Measurements from ENCODE around the gene C22orf15.
"Not testable (repeated sequence)": the region's sequence is repeated elsewhere in the genome, so short reads cannot be mapped to it uniquely, and the experiment has no call there.

Gene C22orf15

GRCh38 chr22:23762842-23763578 is at the start of gene C22orf15:
Gene C22orf15 (plus strand): TSS chr22:23762990. CDS start chr22:23763307, 317 bp downstream.
- in situ Hi-C loops (cut with MboI; ENCODE audit: low sequenced_read_pairs), result no loop called here

- in situ Hi-C loops (cut with MboI; ENCODE audit: low sequenced_read_pairs), result no loop called here
Observed at GRCh38 chr22:23713696-23714595, 48.8 kb upstream of the C22orf15 start.

- in situ Hi-C loops (cut with MboI; ENCODE audit: low sequenced_read_pairs), result no loop called here
Observed at GRCh38 chr22:23714596-23715578, 47.9 kb upstream of the C22orf15 start.

- in situ Hi-C loops (cut with MboI; ENCODE audit: low sequenced_read_pairs), result no loop called here
Observed at GRCh38 chr22:23715806-23716375, 46.9 kb upstream of the C22orf15 start.

GRCh38 chr22:23716811-23717801 is 45.7 kb upstream of the C22orf15 start:
- in situ Hi-C loops (cut with MboI; ENCODE audit: low sequenced_read_pairs), result no loop called here

GRCh38 chr22:23718371-23719165 is 44.2 kb upstream of the C22orf15 start:
- in situ Hi-C loops (cut with MboI; ENCODE audit: low sequenced_read_pairs), result no loop called here

- in situ Hi-C loops (cut with MboI; ENCODE audit: low sequenced_read_pairs), result no loop called here
Observed at GRCh38 chr22:23720855-23721254, 41.9 kb upstream of the C22orf15 start.

- in situ Hi-C loops (cut with MboI; ENCODE audit: low sequenced_read_pairs), result no loop called here
Observed at GRCh38 chr22:23722160-23722559, 40.6 kb upstream of the C22orf15 start.

- in situ Hi-C loops (cut with MboI; ENCODE audit: low sequenced_read_pairs), result no loop called here
Observed at GRCh38 chr22:23722724-23723123, 40.1 kb upstream of the C22orf15 start.

GRCh38 chr22:23728108-23728507 is 34.7 kb upstream of the C22orf15 start:
- in situ Hi-C loops (cut with MboI; ENCODE audit: low sequenced_read_pairs), result not testable (repeated sequence)

- in situ Hi-C loops (cut with MboI; ENCODE audit: low sequenced_read_pairs), result no loop called here
Observed at GRCh38 chr22:23737696-23738095, 25.1 kb upstream of the C22orf15 start.

- in situ Hi-C loops (cut with MboI; ENCODE audit: low sequenced_read_pairs), result no loop called here
Observed at GRCh38 chr22:23742505-23743264, 20.1 kb upstream of the C22orf15 start.

- in situ Hi-C loops (cut with MboI; ENCODE audit: low sequenced_read_pairs), result no loop called here
Observed at GRCh38 chr22:23743303-23743705, 19.5 kb upstream of the C22orf15 start.

GRCh38 chr22:23744001-23744400 is 18.8 kb upstream of the C22orf15 start:
- in situ Hi-C loops (cut with MboI; ENCODE audit: low sequenced_read_pairs), result no loop called here

- in situ Hi-C loops (cut with MboI; ENCODE audit: low sequenced_read_pairs), result no loop called here
Observed at GRCh38 chr22:23744485-23744884, 18.3 kb upstream of the C22orf15 start.

- in situ Hi-C loops (cut with MboI; ENCODE audit: low sequenced_read_pairs), result no loop called here
Observed at GRCh38 chr22:23745791-23746190, 17.0 kb upstream of the C22orf15 start.

GRCh38 chr22:23749841-23750301 is 12.9 kb upstream of the C22orf15 start:
- in situ Hi-C loops (cut with MboI; ENCODE audit: low sequenced_read_pairs), result no loop called here

GRCh38 chr22:23750367-23750713 is 12.4 kb upstream of the C22orf15 start:
- in situ Hi-C loops (cut with MboI; ENCODE audit: low sequenced_read_pairs), result no loop called here
